ENCODE results near the gene IL3RA.
"Not testable (repeated sequence)": the region's sequence is repeated elsewhere in the genome, so short reads cannot be mapped to it uniquely, and the experiment has no call there.

IL3RA gene

GRCh38 chrX:1400742-1401471, 64.3 kb downstream of the IL3RA start:
- DNase-seq = no peak

- no peak for DNase-seq
These were observed 65.2 kb downstream of the IL3RA start for GRCh38 chrX:1401611-1402430.

GRCh38 chrX:1403228-1403627, 66.6 kb downstream of the IL3RA start:
- DNase-seq = no peak

GRCh38 chrX:1403867-1404266, 67.3 kb downstream of the IL3RA start:
- not testable (repeated sequence) for DNase-seq

- DNase-seq = not testable (repeated sequence)
These were observed 69.2 kb downstream of the IL3RA start for GRCh38 chrX:1405769-1406168.

GRCh38 chrX:1407035-1407434, 70.5 kb downstream of the IL3RA start:
- DNase-seq = no peak

- DNase-seq = no peak
These were observed 74.7 kb downstream of the IL3RA start for GRCh38 chrX:1411326-1411725.

- no peak for DNase-seq
These were observed 76.1 kb downstream of the IL3RA start for GRCh38 chrX:1412551-1413161.

- no peak for DNase-seq
These were observed 79.8 kb downstream of the IL3RA start for GRCh38 chrX:1416327-1416784.

- DNase-seq = no peak
These were observed 80.6 kb downstream of the IL3RA start for GRCh38 chrX:1416965-1417760.

- no peak for DNase-seq
These were observed 81.6 kb downstream of the IL3RA start for GRCh38 chrX:1417921-1418771.

- DNase-seq = no peak
These were observed 82.4 kb downstream of the IL3RA start for GRCh38 chrX:1418901-1419544.

GRCh38 chrX:1419545-1420355, 83.2 kb downstream of the IL3RA start:
- DNase-seq = no peak

GRCh38 chrX:1420371-1420770, 83.8 kb downstream of the IL3RA start:
- no peak for DNase-seq

GRCh38 chrX:1421433-1422134, 85.0 kb downstream of the IL3RA start:
- DNase-seq = no peak

- no peak for DNase-seq
These were observed 85.5 kb downstream of the IL3RA start for GRCh38 chrX:1422135-1422465.

GRCh38 chrX:1423215-1423614, 86.6 kb downstream of the IL3RA start:
- no peak for DNase-seq

GRCh38 chrX:1424147-1424851, 87.7 kb downstream of the IL3RA start:
- no peak for DNase-seq

- DNase-seq = no peak
These were observed 88.8 kb downstream of the IL3RA start for GRCh38 chrX:1425381-1425780.
